IPS-NIHi7 (cell line): ENCODE data around the gene PIK3R1.
A peak's percentile ranks its signal among the peaks of the same experiment; 100 is the strongest.

Experiments
- DNase-seq: peaks from one replicate; pipeline ENCODE4 v3.0.0; 2012; ENCODE audit warnings: mixed read lengths; ENCODE audit errors: extremely low spot score

PIK3R1 gene

DNA sequence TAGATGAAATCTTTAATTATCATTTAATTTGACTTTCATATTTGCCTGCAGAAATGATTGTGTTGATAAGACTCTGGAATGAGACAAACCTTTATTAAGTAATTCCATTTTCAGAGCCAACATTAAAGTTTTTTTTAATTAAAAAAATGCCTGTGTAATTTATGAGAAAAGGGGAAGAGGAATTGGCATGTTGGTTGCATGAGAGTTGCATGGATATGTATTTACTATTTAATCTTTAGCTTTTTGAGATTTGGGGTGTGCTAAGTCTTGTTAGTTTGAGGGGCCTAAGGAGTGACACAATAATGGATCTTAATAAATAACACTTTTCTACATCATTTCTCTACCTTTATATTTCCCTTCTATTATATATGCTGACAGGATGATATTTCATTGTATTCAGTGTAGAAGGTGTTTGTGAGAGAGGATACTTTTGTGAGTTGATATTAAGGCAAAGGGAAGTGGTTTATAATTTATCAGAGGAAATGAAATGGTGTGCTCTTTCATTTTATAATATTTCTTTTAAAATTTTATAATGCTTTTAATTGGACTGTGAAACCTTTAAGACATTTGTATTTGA, 54.9 kb downstream of the PIK3R1 start:
- no peak for DNase-seq

GRCh38 chr5:68271124-68271523, 55.6 kb downstream of the PIK3R1 start:
- no peak for DNase-seq

GRCh38 chr5:68272289-68272688, 56.7 kb downstream of the PIK3R1 start:
- DNase-seq, result no peak

GRCh38 chr5:68273717-68274409, 58.3 kb downstream of the PIK3R1 start:
- DNase-seq, result no peak

DNA sequence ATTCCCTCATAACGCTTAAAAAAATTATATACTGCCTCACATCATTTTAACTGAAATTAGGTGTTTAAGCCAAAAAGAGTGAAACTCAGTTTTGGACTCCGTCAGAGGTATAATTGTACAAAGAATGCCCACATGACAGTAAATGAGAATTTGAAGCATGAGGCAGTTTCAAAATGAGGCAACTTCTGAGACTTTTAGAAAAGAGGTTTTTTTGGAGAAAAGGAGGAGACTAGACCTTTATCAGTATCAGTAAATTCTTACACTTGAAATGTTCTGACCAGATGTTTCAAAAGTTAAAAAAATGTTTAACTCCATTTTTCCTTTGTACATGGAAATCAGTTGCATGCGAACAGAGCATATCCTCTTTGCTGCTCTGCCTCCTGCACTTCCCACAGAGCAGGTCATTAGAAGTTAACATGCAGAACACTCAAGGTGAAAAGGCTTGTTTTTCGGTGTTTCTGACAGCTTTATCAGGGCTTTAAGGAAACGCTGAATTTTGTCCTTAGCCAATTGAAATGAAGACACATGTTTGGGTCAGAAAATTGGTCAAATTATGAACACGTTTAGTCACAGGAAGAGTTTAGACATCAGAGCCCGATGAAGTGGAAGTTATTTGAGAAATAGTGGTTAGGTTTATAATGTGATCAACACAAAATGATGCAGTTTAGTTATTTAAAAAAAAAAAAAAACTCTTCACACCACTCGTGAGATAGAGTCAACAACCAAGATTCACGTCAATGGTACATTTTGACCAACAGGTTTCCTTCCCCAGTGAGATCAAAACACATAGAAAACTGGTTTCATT, 59.5 kb downstream of the PIK3R1 start:
- DNase-seq, result no peak

DNA sequence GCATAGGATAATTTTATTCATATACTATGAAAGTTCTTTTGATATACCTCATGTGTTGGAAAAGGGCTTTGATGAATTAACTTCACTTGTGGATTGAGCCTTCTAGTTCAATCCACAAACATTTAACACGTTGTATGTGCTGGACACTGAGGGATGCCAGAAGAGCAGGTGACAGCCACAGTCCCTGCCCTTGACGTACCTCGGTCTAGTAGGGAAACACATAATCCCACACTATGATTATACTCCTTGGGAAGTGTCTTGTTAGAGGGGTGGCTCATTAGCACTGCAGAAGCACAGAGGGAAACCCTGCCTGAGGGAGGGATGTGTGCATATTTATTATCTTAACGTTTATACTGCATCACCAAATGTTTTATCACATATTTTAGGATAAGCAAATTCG, 61.2 kb downstream of the PIK3R1 start:
- no peak for DNase-seq

- no peak for DNase-seq
Measured at GRCh38 chr5:68277431-68277830, 61.9 kb downstream of the PIK3R1 start.

DNA sequence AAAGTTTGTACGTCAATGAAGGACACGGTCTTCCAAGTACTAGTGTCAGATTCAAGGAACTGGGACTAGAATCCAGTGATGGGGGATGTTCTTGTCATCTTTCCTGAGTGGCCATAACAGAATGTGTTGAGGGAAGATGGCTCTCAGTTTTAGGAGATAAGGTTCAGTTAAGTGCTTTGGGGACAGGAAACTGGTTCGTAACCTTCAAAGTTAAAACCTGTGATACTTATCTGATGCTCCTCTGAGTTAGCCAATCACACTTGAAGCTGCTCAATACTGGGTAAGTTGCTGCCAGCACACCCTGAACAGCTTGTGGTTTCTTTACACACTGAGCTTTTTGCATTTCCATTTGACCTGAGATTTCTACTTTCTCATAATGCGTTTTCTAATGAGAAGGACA, 64.4 kb downstream of the PIK3R1 start:
- DNase-seq, result no peak

DNA sequence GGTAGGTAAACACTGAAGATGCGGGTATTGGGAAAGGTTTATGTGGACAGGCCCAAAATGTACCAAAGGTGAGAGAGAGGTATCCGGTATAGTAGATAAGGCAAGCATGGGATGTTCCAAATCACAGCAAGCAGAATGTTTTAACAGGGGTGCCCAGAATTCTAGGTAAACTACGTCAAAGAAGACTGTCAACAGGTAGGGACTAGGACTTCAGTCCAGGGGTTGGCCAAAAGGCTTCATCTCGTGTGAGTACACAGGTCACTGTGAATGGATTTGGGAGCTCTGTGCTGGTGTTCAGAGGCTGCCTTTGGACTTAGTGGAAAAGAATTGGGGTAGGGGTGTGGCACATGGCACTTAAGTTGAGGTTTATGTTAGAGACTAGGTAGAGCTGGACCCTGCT, 66.4 kb downstream of the PIK3R1 start:
- DNase-seq, result no peak

DNA sequence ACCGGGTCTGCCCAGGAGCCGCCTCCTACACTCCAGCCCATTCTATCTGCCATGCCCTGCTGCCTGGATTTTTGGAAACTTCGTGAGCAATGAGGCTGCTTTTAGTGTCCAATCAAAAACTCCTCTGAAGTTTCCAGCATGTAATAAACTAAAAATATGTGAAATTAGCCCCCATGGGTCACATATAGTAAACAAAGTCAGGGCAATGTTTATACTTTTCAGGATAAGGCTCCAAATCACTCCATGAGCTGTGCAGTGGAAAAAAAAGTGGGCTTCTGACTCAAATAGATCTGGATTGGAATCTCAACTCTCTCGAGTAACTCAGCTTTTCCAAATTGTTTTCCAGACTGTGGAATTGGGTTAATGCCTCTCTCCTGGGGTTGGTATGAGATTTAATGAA, 68.2 kb downstream of the PIK3R1 start:
- DNase-seq, result no peak

GRCh38 chr5:68285075-68285840, 69.7 kb downstream of the PIK3R1 start:
- no peak for DNase-seq

- no peak for DNase-seq
Measured at GRCh38 chr5:68285851-68286611, 70.5 kb downstream of the PIK3R1 start.

GRCh38 chr5:68286612-68286912, 71.0 kb downstream of the PIK3R1 start:
- no peak for DNase-seq

DNA sequence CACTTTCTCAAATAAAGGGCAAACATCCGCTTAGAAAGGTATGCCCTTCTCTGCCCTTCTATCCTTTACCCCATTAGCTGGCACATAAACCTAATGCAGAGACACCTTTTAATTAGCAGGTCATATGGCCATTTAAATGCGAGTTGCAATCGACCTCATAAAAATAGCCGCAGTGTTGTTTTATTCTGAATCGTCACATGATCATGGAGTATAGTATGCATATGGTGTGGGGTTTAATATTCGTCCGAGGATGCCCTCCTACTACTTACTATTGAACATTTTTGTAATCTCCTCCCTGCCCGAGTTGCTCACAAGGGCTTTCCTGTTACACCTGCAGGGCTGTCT, 72.0 kb downstream of the PIK3R1 start:
- DNase-seq, result no peak

DNA sequence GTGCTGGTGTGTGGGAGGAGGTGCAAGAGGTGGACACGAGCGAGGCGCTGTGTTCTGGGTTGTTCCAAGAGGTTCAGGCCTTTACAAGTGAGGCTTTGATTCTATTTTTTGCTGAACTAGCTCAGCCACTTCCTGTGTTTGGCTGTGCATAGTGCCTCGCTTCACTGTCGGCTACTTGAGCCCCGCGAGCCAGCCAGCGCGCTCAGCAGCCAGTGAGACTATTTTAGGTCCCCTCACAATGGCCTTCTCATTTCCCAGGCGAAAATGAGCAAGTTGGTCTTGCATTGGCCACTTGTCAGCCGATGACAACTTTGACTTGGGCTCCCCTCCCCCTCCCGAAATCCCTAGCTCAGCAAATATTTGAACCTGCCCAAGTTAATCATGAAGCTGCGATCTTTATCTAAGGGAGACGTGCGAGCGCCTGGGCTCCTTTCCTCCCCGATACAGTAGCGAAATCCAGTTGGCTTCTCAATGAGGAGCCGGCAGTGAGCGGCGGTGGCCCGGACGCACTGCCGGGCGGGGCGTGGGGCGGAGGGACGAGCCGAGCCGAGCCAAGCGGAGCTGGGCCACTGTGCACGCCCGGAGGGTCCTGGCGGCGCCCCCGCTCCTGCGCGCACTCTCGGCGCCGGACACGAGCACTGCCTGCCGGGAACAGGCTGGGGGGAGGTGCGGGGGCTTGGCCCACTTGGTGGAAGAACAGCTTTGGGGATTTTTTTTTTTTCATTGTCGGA, 72.6 kb downstream of the PIK3R1 start:
- DNase-seq, result peak; percentile 72

GRCh38 chr5:68288707-68289134, 73.2 kb downstream of the PIK3R1 start:
- DNase-seq, result no peak

GRCh38 chr5:68289498-68289897, 73.9 kb downstream of the PIK3R1 start:
- DNase-seq, result no peak

GRCh38 chr5:68290260-68290674, 74.7 kb downstream of the PIK3R1 start:
- no peak for DNase-seq

- DNase-seq, result no peak
Measured at GRCh38 chr5:68290847-68291246, 75.3 kb downstream of the PIK3R1 start.

DNA sequence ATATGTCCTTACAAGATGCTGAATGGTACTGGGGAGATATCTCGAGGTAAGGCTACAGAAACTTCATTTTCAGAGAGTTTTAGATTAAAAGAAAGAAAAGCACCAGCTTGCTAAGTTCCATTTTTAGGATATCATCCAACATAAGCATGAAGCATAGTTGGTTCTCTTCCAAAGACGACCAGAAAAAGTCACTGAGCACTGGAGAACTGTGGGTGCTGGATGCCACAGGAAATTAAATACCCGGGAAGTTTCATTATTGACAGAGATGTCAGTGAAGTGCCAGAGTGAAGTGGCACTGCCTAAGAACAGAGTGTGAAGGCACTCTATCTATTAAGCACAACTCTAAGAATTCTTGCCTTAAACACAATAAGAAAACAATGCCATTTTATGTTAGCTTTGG, 76.8 kb downstream of the PIK3R1 start:
- no peak for DNase-seq

DNA sequence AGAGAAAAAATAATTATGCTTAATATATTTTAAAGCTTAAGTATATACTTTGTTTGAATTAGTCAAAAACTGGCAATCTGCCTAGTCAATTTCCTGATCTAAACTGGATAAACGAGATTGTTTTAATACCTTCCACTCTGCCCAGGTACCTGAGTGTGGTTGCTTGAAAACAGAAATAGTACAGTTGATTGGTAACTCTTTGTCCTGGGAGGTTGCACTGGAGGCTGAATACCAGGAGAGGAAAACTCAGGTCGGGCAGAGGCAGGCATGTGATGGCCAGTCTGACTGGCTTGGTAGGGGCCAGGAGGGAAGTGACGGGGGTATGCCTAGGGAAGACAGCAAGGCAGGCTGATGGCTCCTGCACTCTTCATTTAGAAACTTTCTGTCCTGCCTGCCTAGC, 80.2 kb downstream of the PIK3R1 start:
- no peak for DNase-seq
